Measurements from ENCODE around the gene ITGB6. TPM values are rescaled to one million over a fixed set of nuclear protein-coding genes. Genes with fewer than 3 reads are reported as not detected.
A peak's percentile ranks its signal among the peaks of the same experiment; 100 is the strongest.

Gene ITGB6
- total RNA-seq, 2 donors from 2014 or later: 7.3 to 12.3 TPM

GRCh38 chr2:160203422-160203821, 3.4 kb upstream of the ITGB6 start:
- DNase-seq (ENCODE audit: low spot score): no peak
- no peaks in the 10 kb centered on the region for H3K36me3 ChIP-seq
- WGBS: 76% methylated on average over 3 of the region's 3 CpGs
- H3K27me3 ChIP-seq (replicated peaks; ENCODE audit: insufficient read depth): no peaks in the 10 kb centered on the region
- H3K4me3 ChIP-seq: no peak overlapping the region
- H3K27ac ChIP-seq: no peak overlapping the region
- H3K9me3 ChIP-seq: no peaks in the 10 kb centered on the region
- no peaks in the 10 kb centered on the region for H3K4me1 ChIP-seq (replicated peaks)
- intact Hi-C loops (cut with DNase I): no loop called here
- no peak for TF ChIP-seq POLR2AphosphoS5 (IDR thresholded peaks at IDR 0.05)
- no peak for TF ChIP-seq POLR2A (IDR thresholded peaks at IDR 0.05)
- no peak for TF ChIP-seq CTCF (IDR thresholded peaks at IDR 0.05)

GRCh38 chr2:160203007-160203406, 2.9 kb upstream of the ITGB6 start:
- no peaks in the 10 kb centered on the region for H3K36me3 ChIP-seq
- TF ChIP-seq POLR2AphosphoS5 (IDR thresholded peaks at IDR 0.05) (no peak), CTCF (IDR thresholded peaks at IDR 0.05) (no peak), POLR2A (IDR thresholded peaks at IDR 0.05) (no peak)
- H3K27me3 ChIP-seq (replicated peaks; ENCODE audit: insufficient read depth): no peaks in the 10 kb centered on the region
- H3K27ac ChIP-seq: no peak overlapping the region
- intact Hi-C loops (cut with DNase I): no loop called here
- no peaks in the 10 kb centered on the region for H3K9me3 ChIP-seq
- WGBS: 100% methylated on average over 1 of the region's 1 CpG
- no peak for DNase-seq (ENCODE audit: low spot score)
- no peaks in the 10 kb centered on the region for H3K4me1 ChIP-seq (replicated peaks)
- no peak overlapping the region for H3K4me3 ChIP-seq

- no peaks in the 10 kb centered on the region for H3K36me3 ChIP-seq
- H3K4me3 ChIP-seq: no peak overlapping the region
- H3K27ac ChIP-seq: no peak overlapping the region
- intact Hi-C loops (cut with DNase I): no loop called here
- H3K27me3 ChIP-seq (replicated peaks; ENCODE audit: insufficient read depth): no peaks in the 10 kb centered on the region
- DNase-seq (ENCODE audit: low spot score): no peak
- 83% methylated on average over 2 of the region's 2 CpGs for WGBS
- no peaks in the 10 kb centered on the region for H3K9me3 ChIP-seq
- no peaks in the 10 kb centered on the region for H3K4me1 ChIP-seq (replicated peaks)
- TF ChIP-seq POLR2AphosphoS5 (IDR thresholded peaks at IDR 0.05) (no peak), CTCF (IDR thresholded peaks at IDR 0.05) (no peak), POLR2A (IDR thresholded peaks at IDR 0.05) (no peak)
Measured at GRCh38 chr2:160201849-160202539, 1.9 kb upstream of the ITGB6 start.

- no peak overlapping the region for H3K4me3 ChIP-seq
- TF ChIP-seq POLR2A (IDR thresholded peaks at IDR 0.05) (no peak), CTCF (IDR thresholded peaks at IDR 0.05) (no peak), POLR2AphosphoS5 (IDR thresholded peaks at IDR 0.05) (no peak)
- H3K4me1 ChIP-seq (replicated peaks): no peaks in the 10 kb centered on the region
- no peaks in the 10 kb centered on the region for H3K36me3 ChIP-seq
- DNase-seq (ENCODE audit: low spot score): no peak
- intact Hi-C loops (cut with DNase I): no loop called here
- no peaks in the 10 kb centered on the region for H3K27me3 ChIP-seq (replicated peaks; ENCODE audit: insufficient read depth)
- 79% methylated on average over 3 of the region's 3 CpGs for WGBS
- H3K9me3 ChIP-seq: no peaks in the 10 kb centered on the region
- no peak overlapping the region for H3K27ac ChIP-seq
Measured at GRCh38 chr2:160200921-160201320, 849 bp upstream of the ITGB6 start.

- Histone ChIP-seq H3K27ac (no peak overlapping the region), H3K4me1 (replicated peaks) (no peaks in the 10 kb centered on the region), H3K9me3 (no peaks in the 10 kb centered on the region), H3K36me3 (no peaks in the 10 kb centered on the region), H3K27me3 (replicated peaks; ENCODE audit: insufficient read depth) (no peaks in the 10 kb centered on the region), H3K4me3 (peak overlapping the region in 1 of 2 donors; percentile 16)
- TF ChIP-seq POLR2AphosphoS5 (IDR thresholded peaks at IDR 0.05) (no peak), CTCF (IDR thresholded peaks at IDR 0.05) (no peak), POLR2A (IDR thresholded peaks at IDR 0.05) (no peak)
- WGBS: 66% methylated on average over 1 of the region's 1 CpG
- DNase-seq (ENCODE audit: low spot score): no peak
- intact Hi-C loops (cut with DNase I): no loop called here
Measured at GRCh38 chr2:160199053-160199452, 1.0 kb downstream of the ITGB6 start.
